Skin epidermis (tissue), 12 donors: ENCODE results near the gene PARP9.
"Not testable (repeated sequence)": the region's sequence is repeated elsewhere in the genome, so short reads cannot be mapped to it uniquely, and the experiment has no call there.

Source experiments
- H3K27ac ChIP-seq, 21 experiments: fragments of 200-600 bp; sonication (generic) in 11 of 21; one replicate each; pipeline ENCODE4 v1.5.0; 2020; ENCODE audit warnings: mild to moderate bottlenecking in 3 of 21, inconsistent platforms in 2 of 21, moderate library complexity in 2 of 21
- H3K4me3 ChIP-seq, 7 experiments: fragments of 200-600 bp; sonication (generic) in 2 of 7; one replicate each; pipeline ENCODE4 v1.5.0; 2020; ENCODE audit warnings: inconsistent platforms in 2 of 7, mild to moderate bottlenecking in 2 of 7, moderate library complexity in 1 of 7

PARP9 gene

DNA sequence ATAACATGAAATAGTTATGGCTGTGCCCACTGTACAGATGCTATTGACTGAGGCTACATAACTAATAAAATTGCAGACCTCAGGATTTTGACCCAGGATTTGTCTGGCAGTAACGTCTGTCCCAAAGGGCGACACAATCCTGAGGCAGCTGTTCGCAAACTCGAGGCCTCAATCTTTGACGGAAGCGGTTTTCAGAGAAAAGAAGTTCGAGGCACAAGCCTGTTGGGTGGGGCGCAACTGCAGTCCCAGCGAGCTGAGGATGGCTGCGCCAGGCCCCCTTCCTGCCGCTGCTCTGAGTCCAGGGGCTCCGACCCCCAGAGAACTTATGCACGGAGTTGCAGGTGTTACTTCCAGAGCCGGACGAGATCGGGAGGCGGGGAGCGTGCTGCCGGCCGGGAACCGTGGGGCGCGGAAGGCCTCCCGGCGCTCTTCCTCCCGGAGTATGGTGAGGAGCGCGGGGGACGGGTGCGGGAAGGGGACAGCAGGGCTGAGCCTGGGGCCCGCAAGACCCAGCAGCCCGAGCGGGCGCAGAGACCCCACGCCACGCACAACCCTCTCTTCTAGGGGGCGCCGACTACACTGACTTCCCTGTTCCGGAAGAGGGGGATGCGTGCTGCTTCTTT is 13.4 kb upstream of the PARP9 start, which contains the start of gene PARP15:
PARP15 (plus strand) TSS at position 242 of the 623 bp plus-strand sequence; CDS start at position 260, 18 bp downstream.
- H3K4me3 ChIP-seq = peak within 1 kb of the TSS; percentile 28 to 59 (median 46)

GRCh38 chr3:122576174-122576940 is 12.3 kb upstream of the PARP9 start:
- no peak overlapping the region for H3K4me3 ChIP-seq
- H3K27ac ChIP-seq = peak overlapping the region in 1 of 21 experiments; percentile 89

More for the DNA sequence above, 13.4 kb upstream of the PARP9 start, which contains the start of gene PARP15:
- H3K27ac ChIP-seq = peak within 1 kb of the TSS; percentile 0 to 89 (median 67)

DNA sequence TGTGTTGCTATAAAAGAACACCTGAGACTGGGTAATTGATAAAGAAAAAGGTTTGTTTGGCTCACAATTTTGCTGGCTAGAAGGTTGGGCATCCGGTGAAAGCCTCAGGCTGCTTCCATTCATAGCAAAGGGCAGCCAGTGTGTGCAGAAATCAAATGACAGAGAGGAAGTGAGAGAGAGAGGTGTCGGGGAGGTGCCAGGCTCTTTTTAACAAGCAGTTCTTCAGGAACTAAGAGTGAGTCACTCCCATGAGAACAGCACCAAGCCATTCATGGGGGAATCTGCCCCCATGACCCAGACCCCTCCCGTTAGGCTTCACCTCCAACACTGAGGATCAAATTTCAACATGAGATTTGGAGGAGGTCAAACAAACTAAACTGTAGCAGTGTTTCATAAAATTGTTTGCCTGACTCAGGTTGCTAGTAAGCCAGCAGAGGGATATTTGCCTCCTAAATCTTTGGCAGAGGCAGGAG is 8.9 kb upstream of the PARP9 start:
- Histone ChIP-seq H3K4me3 (no peak overlapping the region), H3K27ac (peak overlapping the region in 4 of 21 experiments; percentile 12 to 56 (median 34))

GRCh38 chr3:122568755-122569154 is 4.7 kb upstream of the PARP9 start:
- H3K27ac ChIP-seq = no peak overlapping the region
- H3K4me3 ChIP-seq = no peak overlapping the region

GRCh38 chr3:122568131-122568530 is 4.0 kb upstream of the PARP9 start:
- not testable (repeated sequence) for H3K27ac ChIP-seq, H3K4me3 ChIP-seq

DNA sequence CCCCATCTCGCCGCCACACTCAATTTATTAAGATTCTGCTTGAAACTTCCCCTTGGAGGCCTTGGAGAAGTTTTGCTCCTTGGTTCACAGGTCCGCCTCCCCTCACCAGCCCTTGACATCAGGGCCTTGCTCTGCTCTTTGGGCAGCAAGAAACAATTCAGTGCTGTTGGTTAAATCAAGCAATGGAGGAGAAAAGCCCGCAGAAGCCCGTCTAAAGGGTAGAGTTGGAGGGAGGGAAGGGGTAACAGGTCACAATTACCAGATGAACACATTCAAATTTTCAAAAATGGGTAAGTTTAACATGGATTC is 429 bp downstream of the PARP9 start:
- H3K27ac ChIP-seq = peak overlapping the region; percentile 56 to 100 (median 97)
- peak overlapping the region; percentile 52 to 93 (median 59) for H3K4me3 ChIP-seq

DNA sequence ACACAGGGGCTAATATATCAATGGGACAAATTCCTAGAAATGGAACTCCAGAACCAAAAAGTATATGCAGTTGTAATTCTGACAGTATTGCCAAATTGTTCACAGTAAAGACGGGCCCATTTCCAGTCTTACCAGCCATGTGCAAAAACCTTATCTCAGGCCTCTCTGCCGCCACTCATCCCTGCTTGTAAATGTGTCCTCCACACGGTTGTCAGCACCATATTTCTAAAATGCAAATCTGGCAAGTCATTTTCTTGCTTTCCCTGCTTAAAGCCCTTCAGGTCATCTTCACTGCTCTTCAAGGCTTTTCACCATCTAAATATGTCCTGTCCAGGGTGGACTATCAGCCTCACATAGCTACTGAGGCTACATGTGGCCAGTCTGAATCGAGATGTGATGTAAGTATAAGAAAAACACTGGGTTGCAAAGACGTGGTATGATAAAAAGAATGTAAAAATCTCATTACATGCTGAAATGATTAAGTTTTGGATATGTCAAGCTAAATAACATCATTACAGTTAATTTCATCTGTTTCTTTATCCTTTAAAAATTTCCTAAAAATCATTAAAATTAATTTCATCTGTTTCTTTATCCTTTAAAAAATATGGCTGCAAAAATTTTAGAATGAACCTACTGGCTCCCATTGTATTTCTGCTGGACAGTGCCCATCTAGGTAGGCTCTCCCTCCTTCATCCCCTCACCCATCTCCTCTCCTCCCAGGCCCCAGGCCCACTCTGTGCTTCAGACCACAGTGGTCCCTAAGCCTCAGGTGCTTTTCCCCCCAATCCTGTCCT is 980 bp downstream of the PARP9 start:
- H3K4me3 ChIP-seq = peak overlapping the region; percentile 52 to 93 (median 59)
- H3K27ac ChIP-seq = peak overlapping the region; percentile 56 to 100 (median 97)

DNA sequence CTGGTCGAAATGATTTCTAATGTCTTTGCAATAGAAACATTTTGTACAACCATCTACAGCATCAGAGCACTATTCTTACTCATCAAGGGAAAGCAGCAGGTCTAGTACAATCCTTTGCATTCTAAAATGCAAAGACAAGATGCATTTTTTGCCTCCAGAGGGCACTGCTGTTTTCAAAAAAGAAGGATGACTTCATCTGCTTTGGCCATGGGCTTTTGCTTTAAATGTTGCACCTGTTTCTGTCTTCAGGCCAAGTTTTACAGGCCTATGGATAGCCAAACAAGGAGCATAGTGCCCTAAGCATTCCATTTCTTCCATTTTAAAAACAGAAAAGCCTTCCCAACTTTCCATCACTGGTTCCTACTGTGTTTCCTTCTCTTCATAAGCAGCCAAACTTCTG is 3.4 kb downstream of the PARP9 start:
- H3K27ac ChIP-seq = no peak overlapping the region
- H3K4me3 ChIP-seq = no peak overlapping the region

- H3K27ac ChIP-seq = no peak overlapping the region
- no peak overlapping the region for H3K4me3 ChIP-seq
Measured at GRCh38 chr3:122559906-122560305, 4.2 kb downstream of the PARP9 start.

- Histone ChIP-seq H3K27ac (no peak overlapping the region), H3K4me3 (no peak overlapping the region)
Measured at GRCh38 chr3:122558605-122559004, 5.5 kb downstream of the PARP9 start.

- H3K4me3 ChIP-seq = no peak overlapping the region
Measured at GRCh38 chr3:122557356-122557755, 6.7 kb downstream of the PARP9 start.

GRCh38 chr3:122555275-122556071 is 8.6 kb downstream of the PARP9 start:
- H3K4me3 ChIP-seq = no peak overlapping the region
- no peak overlapping the region for H3K27ac ChIP-seq

More at GRCh38 chr3:122557356-122557755, 6.7 kb downstream of the PARP9 start:
- H3K27ac ChIP-seq = no peak overlapping the region

DNA sequence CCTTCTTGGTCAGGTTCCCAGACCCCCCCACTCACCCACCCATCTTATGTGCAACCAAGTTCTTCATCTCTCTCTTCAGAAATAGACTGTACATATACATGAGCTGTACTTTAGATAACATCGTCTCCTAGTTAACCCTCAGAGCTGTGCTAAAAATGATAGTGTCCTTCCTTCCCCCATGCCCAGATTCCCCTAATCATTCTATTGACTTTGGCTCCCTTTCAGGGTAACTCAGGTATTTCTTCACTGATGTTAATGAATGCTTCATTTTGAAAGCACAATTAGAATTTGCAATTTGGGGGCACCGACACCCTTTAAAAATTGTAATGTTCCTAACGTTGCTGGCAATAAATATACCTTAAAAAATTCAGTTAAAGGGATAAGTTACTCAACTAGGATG is 10.9 kb downstream of the PARP9 start:
- Histone ChIP-seq H3K27ac (no peak overlapping the region), H3K4me3 (no peak overlapping the region)

DNA sequence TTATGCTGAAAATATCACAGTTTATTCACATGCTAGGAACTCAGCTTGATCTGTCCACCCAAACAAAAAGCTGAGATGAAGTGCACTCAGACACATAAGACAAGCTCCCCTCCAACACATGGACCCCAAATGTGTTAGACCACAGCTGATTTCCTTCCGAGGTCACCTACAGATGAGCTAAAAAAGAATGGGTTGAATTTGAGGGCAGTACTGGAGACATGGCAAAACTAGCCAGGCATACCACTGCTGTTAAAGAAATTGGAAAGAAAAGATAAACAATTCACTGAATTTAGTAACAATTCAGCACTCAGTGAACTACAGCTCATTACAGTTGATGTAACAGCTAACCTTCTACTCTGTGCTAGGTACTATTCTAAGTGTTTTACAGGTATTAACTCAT is 15.5 kb downstream of the PARP9 start:
- no peak overlapping the region for H3K27ac ChIP-seq
- H3K4me3 ChIP-seq = no peak overlapping the region

GRCh38 chr3:122548076-122548475 is 16.0 kb downstream of the PARP9 start:
- Histone ChIP-seq H3K4me3 (no peak overlapping the region), H3K27ac (no peak overlapping the region)

- H3K4me3 ChIP-seq = no peak overlapping the region
- no peak overlapping the region for H3K27ac ChIP-seq
Measured at GRCh38 chr3:122546151-122546550, 17.9 kb downstream of the PARP9 start.

DNA sequence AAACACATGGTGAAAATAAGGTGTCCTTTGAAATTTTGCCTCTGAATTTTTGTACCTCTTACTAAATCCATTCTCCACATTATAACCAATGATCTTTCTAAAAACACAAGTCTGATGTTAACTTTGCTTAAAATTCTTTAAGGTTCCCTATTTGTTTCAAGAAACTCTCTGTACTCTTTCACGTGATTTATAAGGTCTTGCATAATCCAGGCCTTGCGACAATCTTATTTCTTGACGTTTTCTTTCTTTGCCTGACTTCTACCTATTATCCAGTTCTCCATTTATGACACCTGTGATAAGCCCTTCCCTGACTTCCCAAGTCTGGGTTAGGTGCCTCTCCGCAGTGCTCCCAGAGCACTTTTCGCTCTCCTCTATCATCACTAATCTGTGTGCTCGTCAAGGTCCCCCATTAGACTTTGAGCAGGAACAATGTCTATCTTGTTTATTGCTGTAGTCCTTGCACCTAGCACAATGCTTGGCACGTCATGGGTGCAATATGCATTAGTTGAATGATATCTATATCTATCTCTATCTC is 25.1 kb downstream of the PARP9 start:
- no peak overlapping the region for H3K27ac ChIP-seq

DNA sequence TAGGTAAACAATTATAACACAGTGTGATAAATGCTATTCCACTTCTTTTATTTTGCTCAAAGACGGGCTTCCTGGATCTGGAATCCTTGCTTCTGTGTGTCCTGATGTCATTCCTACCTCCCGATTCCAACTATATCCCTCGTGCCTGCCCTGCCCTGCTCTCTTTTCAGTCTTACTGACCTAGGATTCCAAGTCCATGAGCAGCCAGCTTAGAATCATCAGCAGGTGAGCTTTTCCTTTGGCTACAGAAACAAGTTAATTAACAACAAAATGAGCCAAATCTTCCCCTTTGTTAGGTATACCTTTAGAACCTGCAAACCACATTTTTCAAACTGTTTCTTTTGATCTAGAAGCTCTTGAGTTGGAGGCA is 27.5 kb downstream of the PARP9 start:
- Histone ChIP-seq H3K27ac (no peak overlapping the region), H3K4me3 (no peak overlapping the region)

More for the DNA sequence above, 25.1 kb downstream of the PARP9 start:
- no peak overlapping the region for H3K4me3 ChIP-seq

- H3K27ac ChIP-seq = no peak overlapping the region
- H3K4me3 ChIP-seq = no peak overlapping the region
Measured at GRCh38 chr3:122535964-122536631, 28.0 kb downstream of the PARP9 start.
